GM19193 (cell line): ENCODE results near the gene ITSN1.

Experiments used
- POLR2A ChIP-seq: IDR thresholded peaks from 4 replicates; pipeline ENCODE4 v1.6.1; 2011; ENCODE audit not compliant: insufficient read depth, insufficient read length; ENCODE audit errors: extremely low read depth

The ITSN1 gene

DNA sequence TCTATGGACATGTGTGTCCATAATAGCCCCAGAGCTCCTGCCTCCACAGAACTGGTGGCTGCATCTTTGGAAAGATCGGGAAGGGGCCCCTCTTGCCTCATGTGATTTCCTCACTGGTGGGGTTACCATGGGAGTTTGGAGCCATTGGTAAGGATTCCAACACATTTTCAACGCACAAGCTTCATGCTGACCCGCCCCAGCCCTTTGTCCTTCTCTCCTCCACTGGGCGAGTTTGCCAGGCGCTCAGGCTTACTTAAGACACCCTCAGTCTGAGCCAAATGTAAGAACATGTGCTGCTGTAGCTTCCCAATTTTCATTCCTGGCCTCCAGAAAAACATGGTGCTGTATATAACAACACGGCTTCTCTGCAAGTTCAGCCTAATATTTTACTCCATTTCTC lies 200.9 kb downstream of the ITSN1 start:
- TF ChIP-seq POLR2A: no peak

DNA sequence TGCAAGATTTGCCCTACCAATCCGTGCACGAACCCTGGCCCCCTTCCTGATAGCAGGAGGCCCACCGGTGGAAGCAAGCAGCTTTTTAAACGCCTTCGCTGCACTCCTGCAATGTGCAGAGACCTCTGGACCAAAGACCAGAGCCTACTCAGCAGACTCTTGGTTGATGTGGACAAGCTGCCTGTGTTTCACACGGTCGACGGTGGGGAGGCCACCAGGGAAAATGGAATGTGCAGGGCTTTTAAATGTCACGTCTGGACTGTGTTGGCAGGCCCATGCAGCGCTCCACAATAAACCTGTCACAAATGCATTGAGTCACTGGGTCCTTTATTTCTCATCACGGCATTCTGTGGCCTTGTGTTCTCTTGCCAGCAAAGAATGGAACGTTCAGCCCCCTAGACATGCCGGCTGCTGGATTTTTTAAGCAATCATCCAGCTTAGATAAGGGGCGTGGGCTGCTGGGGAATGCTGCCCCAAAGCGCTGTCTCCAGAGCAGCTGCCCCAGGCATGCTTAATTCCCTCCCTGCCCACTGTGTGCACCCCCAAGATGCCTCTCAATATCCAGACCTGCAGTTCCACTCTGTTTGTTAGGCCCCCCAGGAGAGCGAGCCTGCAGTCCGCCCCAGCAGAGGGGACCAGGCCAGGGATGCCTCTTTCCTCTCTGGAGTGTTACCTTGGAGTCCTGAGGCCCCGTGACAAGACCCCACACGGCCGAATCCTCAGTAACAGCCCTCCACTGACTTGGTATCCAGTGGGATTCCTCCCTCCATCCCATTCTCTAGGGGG lies 202.0 kb downstream of the ITSN1 start:
- no peak for TF ChIP-seq POLR2A

- no peak for TF ChIP-seq POLR2A
Observed at GRCh38 chr21:33844890-33845205, 202.5 kb downstream of the ITSN1 start.

DNA sequence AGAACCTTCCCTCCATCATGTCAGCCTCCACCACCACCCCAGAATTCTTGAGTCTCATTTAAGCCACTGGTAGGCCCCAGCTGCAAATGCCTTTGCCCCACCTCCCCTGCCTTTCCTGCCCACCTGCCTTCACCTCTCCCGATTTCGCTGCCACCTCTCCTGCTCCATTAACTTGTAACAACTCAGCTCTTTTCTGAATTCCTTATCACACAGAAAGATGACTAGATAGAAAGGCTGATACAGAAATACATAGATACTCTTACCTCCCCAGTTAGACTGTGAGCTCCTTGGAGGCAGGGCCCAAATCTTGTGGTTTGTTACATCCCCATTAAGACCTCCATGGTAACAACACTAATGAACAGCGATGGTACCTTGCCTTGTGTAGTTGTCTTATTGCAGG lies 203.8 kb downstream of the ITSN1 start:
- TF ChIP-seq POLR2A: no peak

DNA sequence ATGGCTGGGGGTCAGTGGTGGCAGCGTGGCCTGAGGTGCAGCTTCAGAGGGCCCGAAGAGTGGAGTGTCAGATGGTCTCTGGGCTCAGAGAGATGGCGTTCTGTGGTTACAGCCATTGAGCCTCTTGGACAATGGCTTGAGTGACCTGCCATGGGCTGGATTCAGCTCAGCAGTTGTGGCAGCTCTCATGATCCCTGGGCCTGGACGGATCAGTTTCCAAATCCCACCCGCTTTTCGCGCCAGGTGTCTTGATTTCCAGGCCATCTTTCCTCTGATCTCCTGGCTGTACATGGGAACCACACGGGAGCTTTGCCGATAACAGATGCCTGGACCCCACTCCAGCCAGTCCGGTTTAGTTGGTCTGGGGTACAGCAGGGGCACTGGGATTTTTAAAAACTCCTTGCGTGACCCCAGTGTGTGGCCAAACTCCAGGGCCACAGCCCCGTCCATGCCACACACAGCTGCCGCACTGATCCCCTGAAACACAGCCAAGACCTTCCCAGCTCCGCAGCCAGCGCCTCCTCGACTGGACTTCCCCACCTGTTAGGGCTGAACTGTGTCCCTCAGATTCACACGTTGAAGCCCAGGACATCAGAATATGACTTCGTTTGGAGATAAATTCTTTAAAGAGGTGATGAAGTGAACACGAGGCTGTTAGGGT lies 205.4 kb downstream of the ITSN1 start:
- TF ChIP-seq POLR2A: no peak

GRCh38 chr21:33848249-33848953 lies 206.1 kb downstream of the ITSN1 start:
- TF ChIP-seq POLR2A: no peak

DNA sequence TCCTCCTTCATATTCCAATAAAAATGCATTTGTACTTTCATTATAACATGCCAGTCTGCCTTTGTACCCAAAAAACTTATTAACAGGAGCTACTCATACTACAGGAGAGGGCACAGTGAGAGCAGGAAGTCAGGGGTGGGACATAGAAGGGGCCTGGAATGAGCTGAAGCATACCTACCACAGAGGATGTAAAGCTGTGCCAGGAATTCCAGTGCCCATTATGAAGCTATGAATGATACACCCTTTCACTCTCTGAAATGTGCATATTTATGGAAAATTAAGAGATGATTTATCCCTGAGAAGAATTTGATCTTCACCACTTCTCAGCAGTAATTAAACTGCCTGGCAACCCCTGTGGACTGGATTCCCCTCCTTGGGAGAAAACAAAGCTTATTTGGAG lies 207.5 kb downstream of the ITSN1 start:
- TF ChIP-seq POLR2A: no peak

GRCh38 chr21:33850401-33850800 lies 208.1 kb downstream of the ITSN1 start:
- TF ChIP-seq POLR2A: no peak

- TF ChIP-seq POLR2A: no peak
Observed at GRCh38 chr21:33850985-33851384, 208.7 kb downstream of the ITSN1 start.

- TF ChIP-seq POLR2A: no peak
Observed at GRCh38 chr21:33852485-33852884, 210.2 kb downstream of the ITSN1 start.

- no peak for TF ChIP-seq POLR2A
Observed at GRCh38 chr21:33854604-33855003, 212.3 kb downstream of the ITSN1 start.

DNA sequence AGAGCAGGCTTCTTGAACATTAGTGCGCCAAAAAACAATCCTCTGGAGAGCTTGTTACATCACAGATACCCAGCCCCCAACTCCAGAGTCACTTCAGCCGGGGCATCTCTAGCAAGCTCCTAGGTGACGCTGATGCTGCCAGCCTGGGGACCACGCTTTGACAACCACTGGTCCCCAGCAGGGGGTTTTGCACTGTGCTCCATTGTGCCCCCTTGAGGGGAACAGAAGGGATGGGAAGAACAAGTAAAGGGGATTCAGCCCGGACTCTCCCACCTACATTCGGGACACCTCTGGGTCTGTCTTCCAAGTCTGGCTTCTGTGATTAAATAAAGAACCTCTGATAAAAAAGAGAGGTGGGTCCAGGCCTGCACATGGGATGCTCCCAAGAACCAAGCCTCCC lies 212.9 kb downstream of the ITSN1 start:
- no peak for TF ChIP-seq POLR2A

DNA sequence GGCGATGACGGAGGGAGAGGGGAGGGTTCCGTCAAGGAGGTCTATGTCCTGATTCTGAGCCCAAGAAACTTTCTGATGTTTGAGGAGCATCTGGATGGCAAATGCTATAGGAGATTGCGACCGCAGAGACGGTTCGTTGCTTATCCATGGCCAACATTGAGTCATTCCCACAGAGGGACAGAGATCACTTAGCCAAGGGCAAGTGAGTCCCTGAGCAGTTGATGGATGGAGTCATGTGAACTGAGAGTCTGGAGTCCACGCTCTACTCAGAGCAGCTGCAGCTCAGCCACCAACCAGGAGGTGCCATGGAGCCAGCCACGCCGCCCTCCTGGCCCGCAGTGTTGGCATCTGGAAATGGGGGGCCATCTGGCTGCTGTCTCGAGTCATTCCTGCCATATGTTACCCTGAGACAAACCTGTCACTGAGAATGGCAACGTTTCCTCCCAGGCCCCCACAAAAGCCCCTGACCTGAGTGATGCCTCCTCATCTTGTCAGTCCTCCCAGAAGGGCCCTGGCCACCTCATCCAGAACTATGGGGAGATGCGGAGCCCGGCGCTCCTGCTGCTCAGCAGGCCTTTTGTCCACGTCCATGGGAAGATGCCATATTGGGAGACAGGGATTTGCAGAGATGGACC lies 214.7 kb downstream of the ITSN1 start:
- TF ChIP-seq POLR2A: no peak

GRCh38 chr21:33857846-33858666 lies 215.8 kb downstream of the ITSN1 start:
- no peak for TF ChIP-seq POLR2A
